IPS-NIHi7 (cell line): ENCODE measurements around the gene CYP2A6.
A peak's percentile ranks its signal among the peaks of the same experiment; 100 is the strongest.
"Not testable (repeated sequence)": the region's sequence is repeated elsewhere in the genome, so short reads cannot be mapped to it uniquely, and the experiment has no call there.

Source experiments
- DNase-seq: peaks from one replicate; pipeline ENCODE4 v3.0.0; 2012; ENCODE audit warnings: mixed read lengths; ENCODE audit errors: extremely low spot score

The CYP2A6 gene

DNA sequence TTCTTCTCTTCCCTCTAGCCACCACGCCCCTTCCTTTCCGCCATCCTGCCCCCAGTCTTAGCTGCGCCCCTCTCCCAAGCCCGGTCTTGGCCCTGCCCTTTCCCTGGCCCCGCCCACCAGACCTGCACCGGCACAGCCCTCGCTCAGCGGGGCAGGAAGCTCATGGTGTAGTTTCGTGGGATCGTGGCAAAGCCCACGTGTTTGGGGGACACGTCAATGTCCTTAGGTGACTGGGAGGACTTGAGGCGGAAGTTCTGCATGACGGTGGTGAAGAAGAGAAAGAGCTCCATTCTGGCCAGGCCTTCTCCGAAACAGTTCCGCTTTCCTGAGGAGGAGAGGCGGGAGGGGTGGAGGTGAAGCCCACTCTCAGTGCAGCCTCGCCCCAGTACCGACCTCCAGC is 6.6 kb downstream of the CYP2A6 start:
- peak; percentile 23 for DNase-seq

- DNase-seq = not testable (repeated sequence)
Measured at GRCh38 chr19:40842997-40843652, 7.1 kb downstream of the CYP2A6 start.

DNA sequence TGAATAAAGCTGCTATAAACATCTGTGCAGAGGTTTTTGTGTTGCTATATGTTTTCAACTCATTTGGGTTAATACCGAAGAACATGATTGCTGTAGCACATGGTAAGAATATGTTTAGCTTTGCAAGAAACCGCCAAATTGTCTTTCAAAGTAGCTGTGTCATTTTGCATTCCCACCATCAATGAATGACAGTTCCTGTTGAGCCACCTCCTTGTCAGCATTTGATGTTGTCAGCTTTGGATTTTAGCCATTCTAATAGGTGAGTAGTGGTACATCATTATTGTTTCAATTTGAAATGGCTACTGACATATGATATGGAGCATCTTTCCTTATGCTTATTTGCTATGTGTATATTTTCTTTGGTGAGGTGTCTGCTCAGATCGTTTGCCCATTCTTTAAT is 8.2 kb downstream of the CYP2A6 start:
- not testable (repeated sequence) for DNase-seq

DNA sequence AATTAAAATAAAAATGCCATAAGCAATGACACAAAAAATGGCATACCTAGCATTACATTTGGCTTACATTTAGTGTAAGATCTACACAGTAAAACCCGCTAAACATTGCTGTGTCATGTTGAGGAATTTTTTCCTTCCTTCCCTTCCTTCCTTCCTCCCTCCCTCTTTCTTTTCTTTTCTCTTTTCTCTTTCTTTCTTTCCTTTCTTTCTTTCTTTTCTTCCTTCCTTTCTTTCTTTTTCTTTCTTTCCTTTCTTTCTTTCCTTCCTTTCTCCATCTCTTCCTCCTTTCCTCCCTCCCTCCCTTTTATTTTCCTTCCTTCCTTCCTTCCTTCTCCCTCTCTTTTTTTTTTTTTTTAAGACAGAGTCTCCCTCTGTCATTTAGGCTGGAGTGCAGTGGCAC is 11.8 kb downstream of the CYP2A6 start:
- DNase-seq = not testable (repeated sequence)

DNA sequence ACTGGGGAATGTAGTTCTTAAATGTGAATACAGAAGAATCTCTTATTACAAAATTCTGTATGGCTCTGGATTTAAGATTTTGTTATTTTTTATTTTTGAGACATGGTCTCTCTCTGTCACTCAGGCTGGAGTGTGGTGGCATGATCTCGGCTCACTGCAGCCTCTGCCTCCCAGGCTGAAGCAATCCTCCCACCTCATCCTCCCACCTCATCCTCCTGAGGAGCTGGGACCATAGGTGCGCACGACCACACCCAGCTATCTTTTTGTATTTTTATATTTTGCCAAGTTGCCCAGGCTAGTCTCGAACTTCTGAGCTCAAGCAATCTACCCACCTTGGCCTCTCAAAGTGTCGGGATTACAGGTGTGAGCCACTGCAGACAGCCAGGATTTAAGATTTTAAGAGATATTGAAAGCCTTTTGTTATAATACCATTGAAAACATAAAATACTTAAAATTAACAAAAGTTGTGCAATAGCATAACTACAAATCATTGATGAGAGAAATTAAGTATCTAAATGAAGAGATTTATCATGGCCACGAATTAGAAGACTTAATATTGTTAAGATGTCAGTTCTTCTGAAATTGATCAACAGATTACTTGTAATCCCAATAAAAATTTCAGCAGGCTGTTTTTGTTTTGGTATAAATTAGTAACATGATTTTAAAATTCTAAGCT is 13.4 kb downstream of the CYP2A6 start:
- DNase-seq = no peak

GRCh38 chr19:40833728-40834533 is 16.3 kb downstream of the CYP2A6 start:
- DNase-seq = not testable (repeated sequence)

DNA sequence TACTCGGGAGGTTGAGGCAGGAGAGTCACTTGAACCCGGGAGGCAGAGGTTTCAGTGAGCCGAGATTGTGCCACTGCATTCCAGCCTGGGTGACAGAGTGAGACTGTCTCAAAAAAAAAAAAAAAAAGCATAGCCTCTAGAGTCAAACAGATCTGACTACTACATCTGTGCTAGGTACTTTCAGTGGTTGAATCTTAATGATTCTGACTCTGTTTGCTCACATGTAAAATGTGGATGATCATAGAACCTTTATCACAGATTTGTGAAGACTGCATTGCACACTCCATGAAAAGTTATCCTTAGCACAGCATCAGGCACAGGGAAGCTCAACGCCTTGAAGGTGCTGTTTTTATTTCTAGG is 17.8 kb downstream of the CYP2A6 start:
- not testable (repeated sequence) for DNase-seq

DNA sequence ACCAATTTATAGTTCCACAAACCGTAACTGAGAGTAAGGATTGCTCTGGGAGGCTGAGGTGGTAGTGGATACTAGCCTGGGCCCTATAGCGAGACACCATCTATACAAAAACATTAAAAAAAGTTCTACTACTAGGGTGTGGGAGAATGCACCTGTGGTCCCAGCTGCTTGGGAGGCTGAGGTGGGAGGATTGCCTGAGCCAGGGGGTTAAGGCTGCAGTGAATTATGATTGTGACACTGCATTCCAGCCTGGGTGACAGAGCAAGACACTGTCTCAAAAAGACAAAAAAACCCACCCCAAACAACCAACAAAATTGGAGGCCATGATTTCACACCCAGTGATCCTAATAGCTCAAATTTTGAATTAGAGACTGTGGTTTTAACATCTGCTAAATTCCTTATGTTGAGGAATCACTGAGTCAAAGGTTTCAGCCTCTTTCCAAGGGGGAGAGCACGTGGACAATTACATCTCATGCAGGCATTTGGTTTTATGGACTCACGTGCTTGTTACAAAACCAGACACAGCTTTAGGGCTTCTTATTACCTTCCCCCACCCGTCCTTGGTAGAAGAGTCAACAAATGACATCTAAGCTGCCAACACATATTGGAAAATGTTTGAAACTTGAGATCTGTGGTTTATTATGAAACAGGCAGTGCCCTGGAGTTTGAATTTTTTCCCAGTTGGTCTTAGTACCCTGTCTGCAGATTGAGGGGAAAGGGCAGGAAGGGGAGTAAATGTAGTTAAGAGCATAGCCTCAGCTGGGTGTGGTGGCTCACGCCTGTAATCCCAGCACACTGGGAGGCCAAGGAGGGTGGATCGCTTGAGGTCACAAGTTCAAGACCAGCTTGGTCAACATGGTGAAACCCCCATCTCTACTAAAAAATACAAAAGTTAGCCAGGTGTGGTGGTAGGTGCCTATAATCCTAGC is 18.5 kb downstream of the CYP2A6 start:
- DNase-seq = no peak

- DNase-seq = not testable (repeated sequence)
Measured at GRCh38 chr19:40830741-40831140, 19.5 kb downstream of the CYP2A6 start.

- no peak for DNase-seq
Measured at GRCh38 chr19:40829205-40829604, 21.0 kb downstream of the CYP2A6 start.

- DNase-seq = no peak
Measured at GRCh38 chr19:40827386-40828247, 22.6 kb downstream of the CYP2A6 start.

GRCh38 chr19:40826699-40827385 is 23.4 kb downstream of the CYP2A6 start:
- not testable (repeated sequence) for DNase-seq

DNA sequence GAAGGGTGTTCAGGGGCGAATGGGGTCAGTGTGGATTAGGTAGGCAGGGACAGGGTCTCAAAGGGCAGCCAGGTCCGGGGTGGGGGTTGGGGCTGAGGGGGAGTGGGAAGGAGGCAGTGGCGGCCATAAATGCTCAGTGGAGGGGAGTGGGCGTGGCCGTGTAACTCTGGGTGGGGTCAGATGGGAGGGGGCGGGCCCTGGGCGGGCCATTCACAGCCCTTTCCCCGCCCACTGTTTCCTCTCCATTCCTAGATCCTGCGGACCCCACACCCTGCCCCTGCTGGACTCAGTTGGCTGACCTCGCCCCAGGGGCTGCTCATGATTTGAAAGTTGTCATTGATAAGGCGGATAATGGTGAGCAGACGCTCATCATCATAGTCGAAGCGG is 23.9 kb downstream of the CYP2A6 start:
- DNase-seq = not testable (repeated sequence)

DNA sequence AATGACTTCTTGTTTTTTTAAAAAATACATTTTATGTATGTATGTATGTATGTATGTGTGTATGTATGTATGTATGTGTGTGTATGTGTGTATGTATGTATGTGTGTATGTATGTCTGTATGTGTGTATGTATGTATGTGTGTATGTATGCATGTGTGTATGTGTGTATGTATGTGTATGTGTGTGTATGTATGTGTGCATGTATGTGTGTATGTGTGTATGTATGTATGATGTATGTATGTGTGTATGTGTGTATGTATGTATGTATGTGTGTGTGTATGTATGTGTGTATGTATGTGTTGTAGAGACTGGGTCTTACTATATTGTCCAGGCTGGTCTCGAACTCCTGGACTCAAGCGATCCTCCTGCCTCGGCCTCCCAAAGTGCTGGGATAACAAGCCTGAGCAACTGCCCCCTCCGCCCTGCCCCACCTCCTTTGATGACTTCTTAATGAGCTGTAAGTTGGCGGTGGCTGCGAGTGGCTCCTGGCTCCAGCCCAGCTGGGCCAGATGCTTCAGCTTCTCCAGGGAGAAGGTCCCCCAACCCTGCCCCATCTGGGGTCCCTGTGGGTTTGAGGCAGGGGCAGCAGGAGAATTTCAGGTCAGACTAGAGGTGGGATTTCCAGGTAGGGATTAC is 24.7 kb downstream of the CYP2A6 start:
- not testable (repeated sequence) for DNase-seq

DNA sequence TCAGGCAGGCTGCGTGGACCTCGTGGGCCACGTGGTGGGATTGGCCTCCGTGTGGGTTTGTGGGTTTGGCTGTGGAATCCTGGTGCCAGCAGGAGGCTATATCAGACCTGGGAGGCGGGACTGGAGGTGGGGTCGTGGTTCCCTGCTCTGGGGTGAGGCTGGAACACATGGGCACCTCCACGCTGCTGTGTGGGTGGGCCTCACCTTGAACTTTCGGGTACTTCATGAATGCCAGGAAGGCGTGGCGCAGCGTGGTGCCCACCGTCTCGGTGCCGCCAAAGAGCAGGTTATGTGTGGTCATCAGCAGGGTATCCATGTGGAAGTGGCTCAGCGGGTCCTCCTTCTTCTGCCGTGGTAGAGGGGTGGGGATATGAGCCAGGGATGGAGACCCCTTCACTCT is 25.3 kb downstream of the CYP2A6 start:
- DNase-seq = not testable (repeated sequence)

- DNase-seq = not testable (repeated sequence)
Measured at GRCh38 chr19:40822704-40823553, 27.3 kb downstream of the CYP2A6 start.

GRCh38 chr19:40822161-40822560 is 28.1 kb downstream of the CYP2A6 start:
- no peak for DNase-seq

DNA sequence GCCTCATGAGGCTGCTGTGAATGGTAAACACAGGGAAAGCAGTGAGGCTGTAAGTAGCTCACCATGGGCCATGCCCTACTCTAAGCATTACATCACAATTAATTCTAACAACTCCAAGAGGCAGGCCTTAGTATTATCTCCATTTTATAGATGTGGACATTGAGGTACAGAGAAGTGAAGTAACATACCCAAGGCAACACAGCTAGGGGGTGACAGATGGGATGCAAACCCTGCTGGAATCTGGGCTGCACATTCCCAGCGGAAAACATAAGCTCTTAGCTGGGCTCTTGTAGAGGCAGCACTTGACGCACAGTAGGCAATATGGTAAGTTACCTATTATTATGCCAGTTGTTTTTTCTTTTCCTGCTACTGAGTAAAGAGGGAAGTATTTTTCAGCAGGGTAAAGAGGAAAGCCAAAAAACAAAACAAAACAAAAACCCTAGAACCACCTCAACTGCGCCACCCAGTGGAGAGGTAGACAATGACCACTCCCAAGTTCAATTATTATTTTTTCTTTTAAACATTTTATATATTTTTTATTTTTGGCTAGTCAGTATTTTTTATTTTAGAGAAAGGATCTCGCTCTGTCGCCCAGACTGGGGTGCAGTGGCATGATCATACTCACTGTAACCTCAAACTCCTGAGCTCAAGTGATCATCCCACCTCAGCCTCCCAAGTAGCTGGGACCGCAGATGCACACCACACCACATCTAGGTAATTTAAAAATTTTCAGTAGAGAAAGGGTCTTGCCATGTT is 30.6 kb downstream of the CYP2A6 start:
- DNase-seq = not testable (repeated sequence)
